ENCODE results near the gene RTN1. TPM values are rescaled to one million over a fixed set of nuclear protein-coding genes. Genes with fewer than 3 reads are reported as not detected.

Gene RTN1
- polyA plus RNA-seq, 3 donors, result 3.3 to 4.2 (median 3.5) TPM

DNA sequence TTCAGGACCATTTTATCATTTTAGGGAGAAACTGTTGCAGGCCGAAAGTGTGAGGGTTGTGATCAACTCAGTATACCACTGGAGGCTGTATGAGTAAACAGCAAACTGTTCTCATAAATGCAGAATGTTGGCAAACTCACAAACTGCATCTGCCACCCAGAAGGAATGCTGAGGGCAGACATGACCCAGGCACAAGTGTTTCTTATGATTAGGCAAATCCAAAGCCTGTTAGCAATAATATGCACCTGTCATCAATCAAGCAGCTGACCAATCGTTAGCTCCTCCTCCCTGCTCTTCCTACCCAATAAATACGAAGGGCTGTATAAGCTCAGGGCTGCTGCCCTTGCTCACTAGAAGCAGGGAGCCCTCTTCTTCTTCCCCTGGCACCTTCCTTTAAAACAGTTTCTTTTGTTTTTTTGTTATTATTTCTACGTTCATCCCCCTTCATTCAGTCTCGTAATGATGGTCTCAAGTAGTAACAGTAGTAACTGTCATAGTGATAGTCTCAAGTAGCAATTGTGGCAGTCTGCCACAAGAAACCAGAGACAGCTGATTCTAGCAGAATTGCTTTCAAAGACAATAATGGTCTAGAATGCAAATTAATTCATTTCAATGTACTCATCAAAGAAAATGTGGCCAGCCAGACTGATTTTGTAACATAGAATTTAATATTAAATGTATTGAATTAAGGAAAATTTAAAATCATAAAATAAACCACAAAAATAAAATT, 278.8 kb downstream of the RTN1 start:
- DNase-seq (ENCODE audit: extremely low read depth in 1 of 11, low read depth in 9 of 11, low spot score in 4 of 11), result no peak

DNA sequence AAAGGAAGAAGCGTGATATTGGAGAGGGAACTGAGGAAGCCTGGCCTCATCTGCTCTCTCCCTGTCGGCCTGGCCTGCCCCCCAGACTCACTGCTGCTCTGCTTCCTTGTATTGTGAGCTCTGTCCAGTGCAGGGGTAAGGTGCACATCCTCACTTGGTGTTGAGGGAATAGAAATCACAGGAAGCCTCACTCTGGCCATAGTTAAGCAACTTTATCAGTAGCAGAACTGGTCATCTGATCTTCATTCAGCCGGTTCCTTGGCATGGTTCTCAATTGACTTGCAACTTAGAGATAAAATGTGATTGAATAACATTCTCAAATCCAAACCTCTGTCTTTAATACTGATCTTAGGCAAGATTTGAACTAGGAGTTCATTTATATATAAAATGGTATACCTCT, 282.5 kb downstream of the RTN1 start:
- no peak for DNase-seq (ENCODE audit: extremely low read depth in 1 of 11, low read depth in 9 of 11, low spot score in 4 of 11)

DNA sequence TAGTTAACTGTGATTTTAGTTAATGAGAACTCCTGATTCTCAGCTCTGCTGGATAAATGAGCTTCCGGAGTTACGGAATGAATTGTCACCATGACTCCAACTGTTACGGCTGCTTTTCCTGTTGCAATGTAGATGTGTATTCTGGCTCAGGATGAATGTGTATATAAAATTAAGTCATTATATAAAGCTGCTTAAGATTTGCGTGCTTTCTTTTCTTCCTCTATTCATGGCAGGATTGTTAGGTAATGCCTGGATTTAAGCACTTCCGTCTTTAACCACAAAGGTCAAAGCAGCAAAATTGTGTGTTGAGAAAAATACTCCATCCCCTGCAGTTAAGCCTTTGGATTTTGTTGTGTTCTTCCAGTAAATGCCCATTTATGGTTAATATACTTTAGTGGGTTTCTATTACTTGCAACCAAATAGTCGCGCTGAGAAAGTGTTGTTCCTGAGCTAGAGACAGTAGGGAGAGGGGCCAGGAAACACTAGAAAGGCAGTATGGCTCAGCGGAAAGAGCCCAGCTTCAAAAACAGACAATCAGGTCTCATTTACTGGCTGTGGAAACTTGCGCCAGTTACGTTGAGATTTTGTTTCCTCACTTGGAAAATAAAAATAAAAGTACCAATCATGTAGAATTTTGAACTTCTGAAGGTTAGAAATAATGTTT, 284.6 kb downstream of the RTN1 start:
- DNase-seq (ENCODE audit: extremely low read depth in 1 of 11, low read depth in 9 of 11, low spot score in 4 of 11), result no peak

GRCh38 chr14:59583755-59584154, 286.8 kb downstream of the RTN1 start:
- no peak for DNase-seq (ENCODE audit: extremely low read depth in 1 of 11, low read depth in 9 of 11, low spot score in 4 of 11)

GRCh38 chr14:59582845-59583509, 287.6 kb downstream of the RTN1 start:
- no peak for DNase-seq (ENCODE audit: extremely low read depth in 1 of 11, low read depth in 9 of 11, low spot score in 4 of 11)

GRCh38 chr14:59582161-59582560, 288.4 kb downstream of the RTN1 start:
- DNase-seq (ENCODE audit: extremely low read depth in 1 of 11, low read depth in 9 of 11, low spot score in 4 of 11), result no peak

DNA sequence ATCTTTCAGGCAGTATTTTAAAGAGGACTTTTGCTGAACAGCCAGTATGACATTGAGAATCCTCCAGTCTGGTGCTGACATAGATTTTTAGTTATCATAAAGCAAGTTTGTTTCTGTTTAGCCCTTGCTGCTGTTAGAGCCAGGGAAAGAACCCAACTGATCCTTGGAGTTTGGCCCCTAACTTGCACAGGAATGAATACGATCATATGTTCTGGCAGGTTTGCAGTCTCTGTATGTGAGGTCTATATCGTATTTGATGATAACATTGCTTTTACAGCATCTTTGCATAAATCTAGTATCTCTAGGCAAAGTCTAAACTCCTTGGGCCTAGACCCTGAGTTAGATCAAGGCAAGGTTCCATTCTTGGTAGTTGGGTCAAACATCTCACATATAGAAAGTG, 289.7 kb downstream of the RTN1 start:
- no peak for DNase-seq (ENCODE audit: extremely low read depth in 1 of 11, low read depth in 9 of 11, low spot score in 4 of 11)

DNA sequence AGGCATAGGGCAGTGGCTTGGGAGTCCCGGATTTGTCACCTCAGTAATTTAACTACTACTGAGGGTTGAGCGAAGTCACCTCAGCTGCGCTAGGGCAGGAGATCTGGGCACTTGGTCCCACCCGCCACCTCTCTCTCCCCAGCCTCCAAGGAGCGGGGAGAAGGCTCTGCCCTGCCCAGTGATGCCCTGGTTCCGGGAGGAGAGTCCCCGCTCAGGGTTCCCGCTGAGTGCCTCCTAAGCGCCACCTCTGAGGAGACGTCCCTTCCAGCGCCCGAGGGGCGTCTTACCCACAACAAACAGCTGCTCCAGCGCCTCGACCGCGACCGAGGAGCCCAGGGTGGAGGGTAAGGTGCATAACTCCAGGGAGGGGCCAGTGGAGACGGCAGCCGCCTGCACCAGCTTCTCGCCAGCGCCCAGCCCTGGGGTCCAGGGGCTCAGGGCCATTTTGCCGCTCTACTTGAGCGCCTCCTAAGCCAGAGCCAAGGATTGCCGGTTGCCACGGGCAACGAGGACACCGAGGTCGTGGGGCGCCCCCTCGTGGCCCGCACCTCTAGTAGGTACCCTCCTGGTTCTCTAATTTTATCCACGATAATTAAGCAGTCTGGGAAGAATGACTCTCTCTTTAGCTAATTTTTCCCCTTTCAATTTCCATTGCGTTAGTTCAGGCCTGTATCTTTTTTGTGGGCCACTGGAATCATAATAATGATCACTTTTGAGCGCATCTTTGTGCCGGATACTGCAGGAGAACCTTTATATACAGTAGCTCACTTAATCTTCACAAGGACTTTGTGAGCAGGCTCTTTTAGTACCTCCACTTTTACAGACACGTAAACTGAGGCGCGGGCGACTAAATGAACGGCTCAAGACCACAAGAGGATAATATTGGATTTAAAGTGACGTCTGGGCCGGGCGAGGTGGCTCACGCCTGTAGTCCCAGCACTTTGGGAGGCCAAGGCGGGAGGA, 294.0 kb downstream of the RTN1 start, which contains the start of gene CCDC175:
CCDC175 (minus strand) TSS at position 481 of the 963 bp plus-strand sequence; CDS start at position 444, 37 bp downstream.
- peak; percentile 75 to 89 (median 84) for DNase-seq (ENCODE audit: extremely low read depth in 1 of 11, low read depth in 9 of 11, low spot score in 4 of 11)

DNA sequence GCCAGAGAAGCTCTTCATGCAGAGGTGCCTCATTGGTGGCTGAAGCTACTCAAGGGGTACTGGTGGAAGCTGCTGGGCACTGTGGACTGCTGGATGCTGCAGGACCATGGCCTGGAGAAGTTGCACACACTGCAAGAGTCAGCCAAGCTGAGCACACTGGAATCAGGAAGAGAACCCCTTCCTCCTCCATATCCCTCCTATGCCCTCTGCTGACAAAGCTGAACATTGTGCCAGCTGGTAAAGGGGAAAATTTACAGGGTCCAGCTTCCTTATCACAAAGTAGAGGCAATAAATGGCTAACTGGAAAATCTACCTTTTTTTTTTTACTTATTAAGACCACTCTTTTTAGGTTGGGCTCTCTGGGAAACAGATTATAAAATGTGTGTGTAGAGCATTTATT, 300.5 kb downstream of the RTN1 start:
- no peak for DNase-seq (ENCODE audit: extremely low read depth in 1 of 11, low read depth in 9 of 11, low spot score in 4 of 11)

DNA sequence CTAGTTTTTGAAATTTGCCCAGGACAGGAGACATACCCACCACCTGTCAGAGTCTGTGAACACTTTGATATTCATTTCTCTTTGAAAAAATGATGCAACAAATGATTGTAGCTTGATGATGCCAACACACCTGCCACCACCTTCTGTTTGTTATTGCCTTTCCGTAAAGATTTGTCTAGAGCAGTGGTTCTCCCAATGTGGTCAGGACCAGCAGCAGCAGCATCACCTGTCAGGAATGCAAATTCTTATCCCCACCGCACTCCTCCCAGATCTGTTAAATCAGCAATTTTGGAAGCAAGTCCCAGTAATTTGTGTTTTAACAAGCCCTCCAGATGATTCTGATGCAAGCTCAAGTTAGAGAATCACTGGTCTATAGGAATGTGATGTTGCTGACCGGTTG, 303.9 kb downstream of the RTN1 start:
- DNase-seq (ENCODE audit: extremely low read depth in 1 of 11, low read depth in 9 of 11, low spot score in 4 of 11), result no peak

- no peak for DNase-seq (ENCODE audit: extremely low read depth in 1 of 11, low read depth in 9 of 11, low spot score in 4 of 11)
Measured at GRCh38 chr14:59566296-59566695, 304.3 kb downstream of the RTN1 start.

DNA sequence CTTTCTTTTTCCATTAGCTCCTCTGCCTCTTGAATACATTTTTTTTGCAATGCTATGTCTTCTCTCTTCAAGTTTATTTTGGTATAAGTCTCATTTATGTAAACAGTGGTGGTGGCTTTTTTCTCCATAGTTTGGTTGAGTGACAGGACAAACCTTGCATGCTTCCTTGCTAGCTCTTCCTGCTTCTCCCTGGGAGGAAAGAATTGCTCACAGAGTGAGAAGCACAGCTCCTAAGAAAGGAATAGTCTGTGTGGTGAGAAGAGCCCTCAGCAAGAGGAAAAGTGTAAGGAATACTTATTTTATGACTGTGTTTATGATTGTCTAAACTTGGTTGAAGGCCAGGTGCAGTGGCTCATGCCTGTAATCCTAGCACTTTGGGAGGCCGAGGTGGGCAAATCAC, 305.5 kb downstream of the RTN1 start:
- DNase-seq (ENCODE audit: extremely low read depth in 1 of 11, low read depth in 9 of 11, low spot score in 4 of 11), result no peak

GRCh38 chr14:59564366-59564765, 306.2 kb downstream of the RTN1 start:
- DNase-seq (ENCODE audit: extremely low read depth in 1 of 11, low read depth in 9 of 11, low spot score in 4 of 11), result no peak

- DNase-seq (ENCODE audit: extremely low read depth in 1 of 11, low read depth in 9 of 11, low spot score in 4 of 11), result no peak
Measured at GRCh38 chr14:59547310-59547709, 323.3 kb downstream of the RTN1 start.

Other genes starting within 250 kb of the RTN1 start
- gene LRRC9, start 49.4 kb upstream of the RTN1 start, polyA plus RNA-seq (ENCODE audit: insufficient read length in 3 of 3), result 1 to 10 TPM; 1.1 to 3.0 (median 2.9) TPM
- gene PCNX4, start 221.1 kb upstream of the RTN1 start, polyA plus RNA-seq (ENCODE audit: insufficient read length in 3 of 3), result 100 to 1,000 TPM in 2 of 3 donors, 10 to 100 TPM in 1; 82.3 to 109 (median 105) TPM

Data from renal cortex interstitium (tissue), 11 donors.